GM19468 (cell line): ENCODE measurements around the gene SERPINA6.
"Not testable (repeated sequence)": the region's sequence is repeated elsewhere in the genome, so short reads cannot be mapped to it uniquely, and the experiment has no call there.

ENCODE experiments used
- ATAC-seq: cut with Tn5 transposase; IDR thresholded peaks from one replicate; pipeline ENCODE4 v1.9.1; 2021; ENCODE audit warnings: mild to moderate bottlenecking, moderate library complexity, moderate number of reproducible peaks; ENCODE audit not compliant: unreplicated experiment; ENCODE audit errors: extremely low read depth

SERPINA6 gene

DNA sequence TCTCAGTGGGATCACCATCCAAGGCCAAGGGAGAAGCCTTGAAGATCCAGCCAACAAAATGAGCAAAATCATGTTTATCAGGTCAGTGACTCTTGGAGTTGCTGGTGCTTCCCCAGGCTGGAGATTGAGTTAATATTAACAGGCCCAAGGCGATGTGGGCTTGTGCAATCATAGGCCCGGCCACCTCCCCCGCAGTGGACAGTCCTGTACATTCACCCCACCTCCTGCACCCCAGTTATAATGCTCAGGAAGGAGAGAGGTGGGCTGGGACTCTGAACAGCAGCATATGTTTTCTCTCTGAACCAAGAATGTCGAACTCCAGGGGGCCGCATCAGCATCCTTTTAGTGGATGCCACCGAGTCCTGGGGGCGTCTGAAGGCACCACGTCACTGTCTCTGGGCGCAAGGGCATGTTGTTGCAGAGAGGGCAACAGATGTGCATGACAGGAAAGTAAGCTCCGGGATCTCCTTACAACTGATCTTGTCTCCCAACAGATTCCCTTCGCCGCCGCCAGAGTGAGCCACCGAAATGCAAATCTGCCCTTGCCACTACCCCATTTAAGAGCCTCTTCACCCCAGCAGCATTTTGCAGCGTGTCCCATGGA, 32.2 kb upstream of the SERPINA6 start:
- no peak for ATAC-seq

DNA sequence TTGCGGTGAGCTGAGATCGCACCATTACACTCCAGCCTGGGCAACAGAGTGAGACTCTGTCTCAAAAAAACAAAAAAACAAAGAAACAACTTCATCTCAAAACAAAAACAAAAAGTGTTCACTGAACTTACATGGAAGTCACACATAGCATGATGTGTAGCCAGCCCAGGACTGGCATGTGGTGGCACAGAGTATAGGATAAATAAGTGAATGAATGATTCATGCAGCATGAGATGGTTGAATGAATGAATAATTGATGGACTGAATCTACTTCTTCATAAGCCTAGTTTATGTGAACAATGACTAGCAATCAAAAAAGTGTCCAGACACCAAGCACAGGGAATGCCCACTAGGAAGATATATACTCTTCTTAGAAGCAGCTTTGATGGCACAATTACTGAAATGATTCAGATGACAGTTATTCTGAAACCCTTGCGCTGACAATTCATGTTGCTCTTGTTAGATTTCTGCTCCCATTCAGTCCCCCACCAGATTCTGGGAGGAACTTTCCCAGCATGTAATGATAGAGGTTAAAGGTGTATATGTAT, 31.6 kb upstream of the SERPINA6 start:
- ATAC-seq, result no peak

GRCh38 chr14:94354190-94354589, 31.1 kb upstream of the SERPINA6 start:
- ATAC-seq, result not testable (repeated sequence)

DNA sequence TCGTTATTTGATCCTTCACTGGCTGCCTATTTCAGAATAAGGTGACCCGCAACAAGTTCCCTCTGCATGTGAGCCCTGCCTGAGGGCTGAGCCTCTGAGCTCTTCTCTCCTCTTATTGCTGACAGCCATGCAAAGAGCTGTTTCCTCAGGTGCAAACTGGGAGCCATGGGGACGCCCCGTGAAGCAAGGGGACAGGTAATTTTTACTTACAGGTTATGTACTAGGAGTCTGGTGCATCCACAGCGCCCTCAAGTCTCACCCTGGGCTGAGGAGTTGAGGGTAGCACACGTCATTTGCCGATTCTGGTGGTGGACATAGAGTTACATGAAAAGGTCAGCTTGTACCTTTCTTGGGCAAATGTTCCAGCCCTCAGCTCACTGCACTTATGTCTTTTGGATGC, 26.1 kb upstream of the SERPINA6 start:
- no peak for ATAC-seq

DNA sequence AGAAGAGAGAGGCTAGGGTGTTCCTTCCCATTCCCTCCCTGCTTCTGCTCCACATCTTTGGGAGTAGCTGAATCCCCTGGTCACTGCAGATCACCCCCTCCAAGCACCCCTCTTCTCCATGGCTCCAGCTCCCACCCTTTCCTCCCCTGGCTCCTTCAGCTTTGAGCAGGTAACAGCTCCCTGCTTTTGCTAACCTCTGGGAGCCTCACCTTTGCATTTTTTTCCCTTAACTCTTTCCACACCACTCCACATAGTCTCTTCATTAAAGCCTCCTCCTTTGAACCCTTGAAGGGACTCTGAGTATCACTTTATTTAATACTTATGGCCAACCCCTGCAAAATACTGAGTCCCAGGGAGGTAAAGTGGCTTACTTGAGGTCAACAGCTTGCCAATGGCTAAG, 25.7 kb upstream of the SERPINA6 start:
- ATAC-seq, result no peak

DNA sequence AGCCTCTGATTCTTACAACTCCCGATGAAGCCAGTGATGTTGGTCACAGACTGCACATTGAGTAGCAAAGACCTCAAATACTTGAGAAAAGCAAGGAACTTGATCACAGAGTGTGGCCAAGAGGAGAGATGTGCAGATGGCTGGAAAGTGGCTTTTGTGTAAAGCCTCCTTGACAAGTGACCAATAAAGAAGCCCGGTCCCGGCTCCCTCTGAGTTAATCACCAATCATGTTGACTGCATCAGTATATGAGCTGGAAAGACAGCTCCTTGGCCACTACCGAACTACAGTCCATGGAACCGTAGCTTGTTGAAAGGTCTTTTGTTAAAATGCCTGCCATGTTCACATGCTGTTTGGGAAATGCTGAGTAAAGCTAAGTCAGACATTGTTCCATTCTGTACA, 23.7 kb upstream of the SERPINA6 start:
- no peak for ATAC-seq

GRCh38 chr14:94346065-94346786, 23.1 kb upstream of the SERPINA6 start:
- not testable (repeated sequence) for ATAC-seq

- ATAC-seq, result no peak
Observed at GRCh38 chr14:94345344-94346064, 22.4 kb upstream of the SERPINA6 start.

GRCh38 chr14:94344389-94344788, 21.3 kb upstream of the SERPINA6 start:
- no peak for ATAC-seq

DNA sequence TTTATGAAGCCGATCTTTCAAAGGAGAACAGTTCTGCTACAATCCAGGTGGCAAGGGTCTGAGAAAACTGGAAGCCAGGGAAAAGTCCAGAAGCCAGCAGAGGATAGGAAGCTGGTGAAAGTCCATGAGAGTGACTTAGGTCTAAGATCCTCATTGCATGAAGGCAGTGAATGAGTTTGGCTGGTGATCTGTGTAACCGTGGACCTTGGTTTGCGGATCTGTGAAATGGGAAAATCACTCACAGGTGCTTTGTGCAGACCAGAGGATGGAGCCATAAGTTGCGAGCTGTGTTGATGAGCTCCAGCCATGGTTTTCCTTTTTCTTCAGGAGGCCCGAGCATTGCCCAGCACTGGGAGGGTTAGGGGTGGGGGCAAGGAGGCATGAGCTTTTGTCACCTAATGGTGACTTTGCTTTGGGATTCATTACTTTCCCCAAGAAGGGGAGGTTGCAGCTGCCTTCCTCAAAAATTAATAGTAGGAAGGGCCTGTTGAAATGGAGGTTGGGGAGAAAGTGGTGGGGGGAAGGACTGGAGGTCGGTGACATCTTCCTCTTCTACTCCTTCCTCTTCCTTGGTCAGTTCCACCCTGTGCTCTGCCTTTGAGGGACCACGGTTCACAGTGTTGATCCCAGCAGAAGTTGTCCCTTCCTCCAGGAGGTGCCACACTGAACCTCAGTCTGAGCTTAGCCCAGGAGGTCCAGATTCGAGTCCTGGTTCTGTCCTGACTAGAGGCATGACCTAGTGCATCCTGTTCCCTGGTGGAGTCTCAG, 20.3 kb upstream of the SERPINA6 start:
- no peak for ATAC-seq

GRCh38 chr14:94342334-94342934, 19.3 kb upstream of the SERPINA6 start:
- no peak for ATAC-seq

DNA sequence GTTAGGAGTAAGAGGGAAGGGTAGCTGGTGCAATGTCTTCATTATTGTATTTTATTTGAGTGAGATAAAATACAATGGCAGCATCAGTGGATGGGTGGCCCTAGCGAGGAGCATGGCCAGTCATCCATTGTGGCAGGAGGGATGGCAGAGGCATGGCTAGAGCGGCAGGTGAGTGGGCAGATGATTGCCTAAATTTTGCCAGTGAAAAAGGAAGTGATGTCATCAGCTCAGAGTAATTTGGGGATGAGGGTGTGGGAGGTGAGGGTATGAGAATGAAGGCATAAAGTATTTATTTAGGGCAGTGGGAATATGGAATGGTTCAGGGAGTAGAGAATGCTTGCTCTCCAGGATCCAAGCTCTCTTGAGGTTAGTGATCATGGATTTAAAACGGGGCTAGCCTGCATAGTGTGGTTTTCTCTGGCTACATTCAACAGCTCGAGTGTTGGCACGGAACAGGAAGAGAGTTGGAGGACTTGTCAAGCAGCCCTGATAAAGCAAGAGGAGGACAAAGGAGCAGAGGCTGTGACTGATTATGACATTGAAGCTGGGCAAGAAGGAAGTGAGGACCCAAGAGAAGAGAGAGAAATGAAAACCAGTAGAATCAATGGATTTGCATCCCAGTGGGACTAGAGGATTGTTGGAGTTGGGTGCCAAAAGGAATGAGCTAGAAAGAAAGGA, 18.7 kb upstream of the SERPINA6 start:
- ATAC-seq, result no peak

GRCh38 chr14:94340533-94340932, 17.4 kb upstream of the SERPINA6 start:
- no peak for ATAC-seq

DNA sequence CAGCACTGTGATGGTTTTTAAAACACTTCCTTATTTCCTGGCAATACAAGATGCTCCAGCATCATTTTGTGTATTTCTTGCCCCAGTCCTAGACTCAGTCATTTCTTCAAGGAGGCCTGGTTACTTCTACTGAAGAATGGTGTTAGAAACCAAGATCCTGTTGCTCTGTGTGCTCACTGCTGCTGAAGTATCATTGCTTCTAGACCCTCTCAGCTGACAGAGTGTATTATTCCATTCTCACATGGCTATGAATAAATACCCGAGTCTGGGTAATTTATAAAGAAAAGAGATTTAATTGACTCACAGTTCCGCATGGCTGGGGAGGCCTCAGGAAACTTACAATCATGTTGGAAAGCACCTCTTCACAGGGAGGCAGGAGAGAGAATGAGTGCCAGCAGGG, 14.9 kb upstream of the SERPINA6 start:
- no peak for ATAC-seq

DNA sequence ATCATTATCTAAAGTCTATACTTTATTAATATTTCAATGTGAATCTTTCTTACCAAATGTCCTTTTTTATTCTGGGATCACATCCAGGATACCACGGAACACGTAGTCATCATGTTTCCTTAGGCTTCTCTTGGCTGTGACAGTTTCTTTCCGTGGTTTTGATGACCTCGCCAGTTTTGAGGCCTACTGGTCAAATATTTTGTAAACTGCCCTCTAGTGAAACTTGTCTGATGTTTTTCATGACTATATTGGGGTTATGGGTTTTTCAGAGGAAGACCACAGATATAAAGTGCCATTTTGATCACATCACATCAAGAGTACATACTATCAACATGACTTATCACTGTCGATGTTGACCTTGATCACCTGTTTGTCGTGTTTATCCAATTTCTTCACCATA, 14.1 kb upstream of the SERPINA6 start:
- no peak for ATAC-seq

DNA sequence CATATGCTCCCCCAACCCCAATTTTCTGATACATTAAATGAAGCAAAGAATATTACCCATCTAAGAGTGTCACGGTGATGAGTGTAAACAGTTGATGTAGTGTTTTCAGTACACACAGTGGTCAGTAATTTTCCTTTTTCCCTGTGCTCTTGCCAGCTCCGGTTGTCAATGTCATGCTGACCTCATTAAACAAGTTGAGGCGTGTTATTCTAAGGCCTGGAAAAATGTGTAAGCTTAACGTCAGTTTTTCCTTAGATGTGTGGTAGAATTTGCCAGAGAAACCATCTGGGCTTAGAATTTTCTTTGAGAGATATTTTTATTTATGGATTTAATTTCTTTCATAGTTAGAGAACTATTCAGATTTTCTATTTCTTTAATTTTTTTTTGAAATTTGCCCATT, 11.7 kb upstream of the SERPINA6 start:
- no peak for ATAC-seq

- ATAC-seq, result no peak
Observed at GRCh38 chr14:94332587-94332986, 9.5 kb upstream of the SERPINA6 start.

- no peak for ATAC-seq
Observed at GRCh38 chr14:94332063-94332583, 9.0 kb upstream of the SERPINA6 start.

DNA sequence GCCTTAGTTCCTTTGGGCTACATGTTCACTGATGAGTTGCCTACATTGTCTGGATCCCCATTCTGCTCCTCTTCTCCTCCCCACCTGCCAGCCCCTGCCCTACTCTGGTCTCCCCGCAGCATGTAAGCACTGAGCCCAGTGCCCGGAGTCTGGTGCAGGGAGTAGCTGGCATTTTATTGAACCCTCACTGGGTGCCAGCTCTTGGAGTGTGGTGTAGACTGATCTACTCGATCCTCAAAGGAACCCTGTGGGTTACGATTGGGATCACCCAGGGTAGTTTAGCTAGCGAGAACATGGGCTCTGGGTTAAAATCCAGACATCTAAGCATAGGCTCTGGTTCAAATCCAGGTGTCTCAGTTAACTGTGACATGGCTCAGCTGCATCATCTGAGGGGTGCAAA, 8.3 kb upstream of the SERPINA6 start:
- no peak for ATAC-seq
